Measurements from ENCODE around the gene RNU2-1. TPM values are rescaled to one million over a fixed set of nuclear protein-coding genes. Genes with fewer than 3 reads are reported as not detected.

RNU2-1 gene
- total RNA-seq, 1 experiment from 2014 or later: 6,186 TPM

DNA sequence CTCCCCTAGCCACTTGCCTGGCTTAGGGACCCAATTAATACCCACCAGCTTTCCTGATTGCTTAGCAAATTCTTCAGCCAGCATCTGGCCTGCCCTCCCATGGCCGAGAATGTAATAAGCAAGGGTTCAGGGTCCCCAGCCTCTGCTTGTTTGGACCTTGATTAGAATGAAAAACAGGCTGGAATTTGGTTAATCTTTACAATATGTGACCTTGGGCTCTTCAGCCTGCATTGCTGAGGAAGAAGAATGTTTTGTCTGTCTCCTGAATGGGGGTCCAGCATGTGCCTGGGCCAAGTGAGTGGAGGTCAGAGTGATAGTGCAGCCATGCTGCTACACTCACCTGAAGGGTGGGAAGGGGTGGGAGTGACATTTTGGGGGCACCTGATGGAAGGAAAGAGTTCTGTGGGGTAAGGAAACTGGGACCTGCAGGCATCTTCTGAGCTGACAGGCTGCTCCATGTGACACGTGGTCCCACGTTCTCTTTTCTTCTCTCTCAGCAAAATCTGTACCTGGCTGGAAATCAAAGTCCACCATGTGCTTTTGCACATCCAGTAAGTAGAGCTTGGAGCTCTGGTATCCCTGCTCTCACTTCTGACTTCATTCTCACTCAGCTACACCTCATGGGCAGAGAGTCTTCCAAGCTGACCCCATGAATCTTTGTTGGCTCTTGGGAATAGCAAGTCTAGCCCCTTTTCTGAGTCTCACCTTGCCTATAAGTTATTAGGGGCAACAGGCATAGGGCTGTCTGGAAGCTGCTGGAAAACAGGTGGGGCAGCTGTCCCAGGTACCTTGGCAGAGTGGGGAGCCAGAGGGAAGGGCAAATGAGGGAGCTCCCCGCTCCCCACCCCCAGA is 16.8 kb downstream of the RNU2-1 start:
- no peaks in the 10 kb centered on the region for H3K9me3 ChIP-seq (ENCODE audit: control insufficient read depth, low read depth, low read length)
- no peak overlapping the region for H3K4me2 ChIP-seq (ENCODE audit: insufficient read depth, insufficient read length, low read length)
- Mint-ChIP-seq H3K4me1 (peaks cover 12% of the 10 kb centered on the region in 2 experiments), H3K27ac (peak overlapping the region in 1 of 3 experiments; percentile 37; a peak in 1 of 7 replicates), H3K4me3 (no peak overlapping the region), H3K9me3 (no peaks in the 10 kb centered on the region), H3K27me3 (ENCODE audit: low read depth) (no peaks in the 10 kb centered on the region; the same call in 1 of the 2 replicates), H3K36me3 (ENCODE audit: insufficient read depth in 1 of 3, low read depth in 3 of 3) (peaks cover 1 to 12% (median 8%) of the 10 kb centered on the region in 3 experiments; a peak in 6 of 7 replicates)
- no peak overlapping the region for H3K14ac ChIP-seq (ENCODE audit: insufficient read depth, low read length)
- H3K4me1 ChIP-seq (ENCODE audit: insufficient read depth, low read length): no peaks in the 10 kb centered on the region; the same call in 1 of the 2 replicates
- no peaks in the 10 kb centered on the region for H3K79me2 ChIP-seq (ENCODE audit: insufficient read depth, low read length)
- H3K79me1 ChIP-seq (ENCODE audit: insufficient read depth, low read depth, low read length, poor library complexity, severe bottlenecking): no peaks in the 10 kb centered on the region
- H4K8ac ChIP-seq (replicated peaks; ENCODE audit: insufficient read length, low read depth, low read length): no peak overlapping the region
- H3K27me3 ChIP-seq (ENCODE audit: insufficient read depth, low read length): no peaks in the 10 kb centered on the region
- no peak overlapping the region for H2BK120ac ChIP-seq (ENCODE audit: low read depth, low read length, poor library complexity, severe bottlenecking)
- H3K27ac ChIP-seq (ENCODE audit: insufficient read length, low read depth, low read length): no peak overlapping the region
- no peak overlapping the region for H3K23ac ChIP-seq (ENCODE audit: insufficient read length, low read depth, low read length)
- peaks cover 4% of the 10 kb centered on the region for H3K23me2 ChIP-seq (ENCODE audit: insufficient read length, low read depth, low read length, poor library complexity, severe bottlenecking)
- no peak overlapping the region for H3T11ph ChIP-seq (ENCODE audit: low read length)
- H2AFZ ChIP-seq (ENCODE audit: low read length): no peak overlapping the region
- H2BK12ac ChIP-seq (ENCODE audit: insufficient read length, low read depth, low read length): no peak overlapping the region
- no peak overlapping the region for H4K91ac ChIP-seq (ENCODE audit: insufficient read length, low read depth, low read length)
- H3K9ac ChIP-seq (ENCODE audit: extremely low read depth, insufficient read length, low read length): no peak overlapping the region
- no peak overlapping the region for H3K56ac ChIP-seq (ENCODE audit: insufficient read length, low read depth, low read length)
- H3K4ac ChIP-seq (ENCODE audit: low read depth, low read length): no peak overlapping the region
- H4K5ac ChIP-seq (ENCODE audit: insufficient read length, low read depth, low read length): no peak overlapping the region
- no peak overlapping the region for H2AK5ac ChIP-seq (ENCODE audit: insufficient read length, low read length)
- WGBS (ENCODE audit: extremely low coverage, insufficient read length, low lambda C conversion rate): no CpG with 5 or more reads among the region's 4 CpGs
- no peak overlapping the region for H2BK15ac ChIP-seq (ENCODE audit: low read depth, low read length)
- no peak overlapping the region for H3K18ac ChIP-seq (ENCODE audit: insufficient read length, low read depth, low read length)
- DNase-seq: no peak
- H2BK20ac ChIP-seq (ENCODE audit: low read depth, low read length, poor library complexity, severe bottlenecking): no peak overlapping the region
- no peaks in the 10 kb centered on the region for H4K20me1 ChIP-seq (ENCODE audit: control insufficient read depth, insufficient read depth, insufficient read length)
- H2BK5ac ChIP-seq (ENCODE audit: insufficient read length, low read length): no peak overlapping the region
- TF ChIP-seq, protein P1, sequence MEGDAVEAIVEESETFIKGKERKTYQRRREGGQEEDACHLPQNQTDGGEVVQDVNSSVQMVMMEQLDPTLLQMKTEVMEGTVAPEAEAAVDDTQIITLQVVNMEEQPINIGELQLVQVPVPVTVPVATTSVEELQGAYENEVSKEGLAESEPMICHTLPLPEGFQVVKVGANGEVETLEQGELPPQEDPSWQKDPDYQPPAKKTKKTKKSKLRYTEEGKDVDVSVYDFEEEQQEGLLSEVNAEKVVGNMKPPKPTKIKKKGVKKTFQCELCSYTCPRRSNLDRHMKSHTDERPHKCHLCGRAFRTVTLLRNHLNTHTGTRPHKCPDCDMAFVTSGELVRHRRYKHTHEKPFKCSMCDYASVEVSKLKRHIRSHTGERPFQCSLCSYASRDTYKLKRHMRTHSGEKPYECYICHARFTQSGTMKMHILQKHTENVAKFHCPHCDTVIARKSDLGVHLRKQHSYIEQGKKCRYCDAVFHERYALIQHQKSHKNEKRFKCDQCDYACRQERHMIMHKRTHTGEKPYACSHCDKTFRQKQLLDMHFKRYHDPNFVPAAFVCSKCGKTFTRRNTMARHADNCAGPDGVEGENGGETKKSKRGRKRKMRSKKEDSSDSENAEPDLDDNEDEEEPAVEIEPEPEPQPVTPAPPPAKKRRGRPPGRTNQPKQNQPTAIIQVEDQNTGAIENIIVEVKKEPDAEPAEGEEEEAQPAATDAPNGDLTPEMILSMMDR (conservative IDR thresholded peaks at IDR 0.05): no peak

Data from H9 (cell line).